NCI-H2029 (cell line): ENCODE results near the gene IP6K3.
A peak's percentile ranks its signal among the peaks of the same experiment; 100 is the strongest.

Experiments
- DNase-seq: peaks from one replicate; lab custom pipeline; 2025; lab: John Stamatoyannopoulos, UW

The IP6K3 gene

DNA sequence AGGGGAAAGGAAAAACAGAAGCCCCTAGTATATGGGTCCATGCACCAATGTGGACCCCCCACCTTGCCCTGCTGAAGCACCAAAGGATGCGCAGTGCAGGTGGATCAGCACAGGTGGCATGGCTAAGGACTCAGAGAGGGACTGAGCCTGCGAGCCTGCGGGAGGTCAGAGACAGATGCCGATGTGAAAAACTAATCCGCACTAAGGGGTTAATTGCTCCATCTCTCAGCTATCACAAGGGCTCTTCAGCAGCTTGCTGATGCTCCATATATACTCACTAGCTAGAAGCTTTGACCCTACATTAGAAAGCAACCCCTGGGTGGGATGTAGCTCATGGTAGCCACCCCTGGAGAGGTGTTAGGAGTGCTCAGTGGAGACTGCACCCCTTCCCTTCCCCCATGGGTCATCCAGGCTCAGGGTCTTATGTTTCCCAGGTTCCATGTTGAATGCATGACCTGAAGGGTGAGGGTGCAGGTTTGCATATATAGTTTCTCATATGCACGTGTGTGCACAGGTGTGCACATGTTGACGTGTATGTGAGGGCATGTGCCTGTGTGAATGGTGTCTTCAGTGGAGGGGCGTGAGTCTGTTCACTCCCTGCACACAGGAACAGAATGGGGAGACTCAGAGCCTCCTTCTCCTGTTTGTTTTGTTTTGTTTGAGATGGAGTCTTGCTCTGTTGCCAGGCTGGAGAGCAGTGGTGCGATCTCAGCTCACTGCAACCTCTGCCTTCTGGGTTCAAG, 13.4 kb upstream of the IP6K3 start:
- peak; percentile 53 for DNase-seq

DNA sequence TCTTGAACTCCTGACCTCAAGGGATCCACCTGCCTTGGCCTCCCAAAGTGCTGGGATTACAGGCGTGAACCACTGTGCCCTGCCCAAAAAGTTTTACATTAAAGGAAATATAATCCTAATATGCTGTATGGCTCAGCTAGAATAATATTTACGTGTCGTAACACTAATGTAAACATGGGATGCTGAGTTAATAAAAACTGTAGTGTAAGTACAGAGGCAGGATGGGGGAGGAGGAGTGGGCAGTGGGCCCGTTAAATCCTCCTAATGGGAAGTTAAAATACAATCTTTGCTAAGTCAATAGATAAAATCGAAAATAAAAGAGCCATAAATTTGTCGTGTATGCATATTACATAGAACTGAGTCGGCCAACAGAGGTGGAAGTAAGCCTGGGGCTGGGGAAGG, 12.1 kb upstream of the IP6K3 start:
- no peak for DNase-seq

DNA sequence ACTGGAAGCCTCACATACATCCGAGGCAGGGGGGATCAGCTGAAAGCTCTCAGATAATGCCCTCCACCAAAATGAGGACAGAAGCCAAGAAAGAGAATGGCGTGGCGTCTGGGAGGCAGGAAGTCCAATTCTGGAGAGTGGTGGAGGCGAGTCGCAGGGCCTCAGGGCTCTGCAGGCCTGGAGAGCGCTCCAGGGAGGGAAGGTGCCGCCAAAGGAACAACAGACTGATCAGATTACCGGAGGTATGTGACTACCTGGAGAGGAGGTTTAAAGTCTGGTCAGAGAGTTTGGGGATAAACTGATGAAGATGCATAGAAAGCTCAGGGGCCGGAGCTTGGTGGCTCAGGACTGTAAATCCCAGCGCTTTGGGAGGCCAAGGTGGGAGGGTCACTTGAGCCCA, 11.2 kb upstream of the IP6K3 start:
- no peak for DNase-seq

- no peak for DNase-seq
Measured at GRCh38 chr6:33757113-33757512, 10.4 kb upstream of the IP6K3 start.

- no peak for DNase-seq
Measured at GRCh38 chr6:33756211-33756954, 9.7 kb upstream of the IP6K3 start.

DNA sequence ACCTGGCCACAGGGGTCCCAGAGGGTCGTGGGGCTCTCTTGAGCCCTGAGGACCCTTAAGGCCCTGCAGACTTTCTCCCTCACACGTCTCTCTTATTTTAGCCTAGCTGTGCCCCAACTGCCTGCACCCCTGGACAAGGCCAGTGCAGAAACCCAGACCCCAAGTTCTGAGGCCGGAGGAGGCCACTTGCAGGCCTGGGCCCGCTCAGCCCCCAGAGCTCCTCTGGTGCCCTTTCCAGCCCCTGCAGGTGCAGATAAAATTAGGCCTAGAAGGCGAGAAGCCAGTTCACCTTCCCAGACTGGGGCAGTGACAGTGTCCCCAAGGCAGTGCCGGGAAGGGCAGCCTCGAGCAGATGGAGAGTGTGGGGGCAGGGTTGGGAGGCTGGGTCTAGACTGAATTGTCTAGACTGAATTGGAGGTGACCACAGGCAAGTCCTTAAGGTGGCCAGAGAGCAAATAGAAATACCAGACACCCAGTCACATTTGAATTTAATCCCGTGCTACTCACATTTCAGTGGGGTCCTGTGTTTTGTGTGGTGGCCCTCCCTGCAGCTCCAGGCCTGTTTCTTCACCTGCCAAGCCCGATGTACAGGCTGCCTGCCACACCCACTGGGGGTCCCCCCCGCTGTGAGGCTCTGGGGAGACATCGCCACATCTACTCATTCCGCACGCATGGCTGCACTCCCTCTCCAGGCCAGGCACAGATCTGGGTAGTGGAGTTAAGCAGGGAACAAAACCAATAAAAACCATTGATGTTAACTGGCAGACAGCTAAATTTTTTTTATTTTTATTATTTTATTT, 8.6 kb upstream of the IP6K3 start:
- DNase-seq = peak; percentile 34

- DNase-seq = no peak
Measured at GRCh38 chr6:33754222-33754621, 7.5 kb upstream of the IP6K3 start.

GRCh38 chr6:33752646-33753015, 5.9 kb upstream of the IP6K3 start:
- DNase-seq = no peak

DNA sequence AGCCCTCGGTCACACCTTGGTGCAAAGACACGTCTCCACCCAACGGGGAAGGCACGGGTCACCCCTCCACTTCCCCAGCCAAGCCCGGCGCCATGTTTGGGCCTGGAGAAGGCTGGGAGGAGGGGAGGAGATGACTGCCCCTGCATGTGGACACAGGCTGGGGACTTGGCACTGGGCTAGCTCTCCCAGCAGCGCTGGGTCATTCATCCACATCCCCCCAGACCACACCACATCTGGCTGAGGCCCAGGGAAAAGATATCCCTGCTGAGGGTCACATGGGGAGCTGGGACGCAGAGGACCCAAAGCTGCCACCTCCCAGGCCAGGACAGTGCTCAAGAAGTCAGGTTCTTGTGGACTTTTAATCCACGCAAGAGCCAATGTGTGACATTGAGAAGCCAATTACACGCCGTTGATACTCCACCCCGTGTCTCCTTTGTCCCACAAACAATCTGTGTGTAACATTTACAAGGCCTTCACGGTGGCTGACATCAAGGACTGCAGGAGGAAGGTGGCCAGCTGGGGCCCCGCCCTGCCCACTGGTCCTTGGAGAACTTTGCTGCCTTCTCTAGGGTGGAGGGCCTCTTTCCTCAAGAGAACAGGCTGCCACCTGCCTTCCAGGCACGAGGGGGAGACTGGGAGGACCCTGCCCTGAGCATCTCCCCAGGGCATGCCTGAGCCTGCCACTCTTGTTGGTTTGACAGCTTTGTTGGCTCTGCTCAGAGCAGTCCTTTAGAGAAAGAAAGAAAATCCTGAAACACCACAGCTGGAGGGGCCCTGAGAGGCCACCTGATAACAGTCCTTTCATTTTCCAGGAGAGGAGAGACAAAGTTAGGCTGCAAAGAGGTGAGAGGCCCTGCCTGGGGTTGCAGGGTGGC, 5.3 kb upstream of the IP6K3 start:
- no peak for DNase-seq

DNA sequence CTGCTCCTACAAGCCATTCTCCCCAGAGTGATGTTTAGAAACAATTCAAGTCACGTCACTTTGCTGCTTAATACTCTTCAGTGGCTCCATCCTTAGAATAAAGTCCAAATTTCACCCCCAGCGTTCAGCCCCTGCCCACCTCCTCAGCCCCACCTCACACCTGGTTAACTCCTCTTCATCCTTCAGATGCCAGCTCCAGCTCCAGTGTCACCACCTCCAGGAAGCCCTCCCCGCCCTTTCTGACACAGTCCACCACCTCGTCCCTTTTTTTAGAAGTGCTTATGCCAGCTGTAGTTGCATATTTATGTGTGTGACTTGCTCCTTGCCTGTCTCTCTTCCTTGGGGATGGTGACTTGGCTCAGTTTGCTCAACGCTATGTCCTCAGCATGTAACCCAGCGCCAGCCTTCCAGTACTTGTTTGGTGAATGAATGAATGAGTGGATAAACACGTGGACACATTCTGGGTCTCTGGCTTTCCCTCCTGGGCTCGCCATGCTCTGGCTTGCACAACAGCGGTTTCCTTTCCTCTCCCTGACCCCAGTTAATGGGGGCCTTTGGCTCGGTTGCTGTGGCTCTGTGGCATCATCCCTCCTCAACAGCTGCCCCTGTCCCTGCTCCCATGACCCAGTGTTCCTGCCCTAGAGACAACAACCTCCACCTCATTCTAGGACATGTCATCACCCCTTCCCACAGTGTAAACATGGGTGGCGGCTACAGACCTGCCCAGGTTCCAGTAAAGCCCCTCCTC, 3.7 kb upstream of the IP6K3 start:
- DNase-seq = no peak

DNA sequence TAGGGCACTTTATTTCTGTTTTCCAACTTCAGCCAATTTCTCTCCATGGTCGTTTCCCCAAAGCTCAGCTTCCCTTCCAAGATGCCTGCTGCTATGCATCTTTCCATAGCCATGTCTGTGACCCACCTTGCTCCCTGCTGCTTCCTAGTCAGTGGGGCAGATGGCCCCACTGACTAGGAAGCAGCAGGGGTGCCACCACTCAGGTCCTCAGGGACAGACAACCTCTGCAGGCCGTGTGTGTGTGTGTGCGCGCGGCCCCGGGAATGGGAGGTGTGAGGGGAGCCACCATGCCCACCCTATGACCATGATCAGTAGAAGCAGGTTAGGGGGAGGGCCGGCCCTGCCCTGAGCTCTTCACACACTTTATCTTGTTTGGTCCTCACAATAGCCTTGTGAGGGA, 2.7 kb upstream of the IP6K3 start:
- no peak for DNase-seq

- DNase-seq = no peak
Measured at GRCh38 chr6:33748841-33749240, 2.1 kb upstream of the IP6K3 start.

DNA sequence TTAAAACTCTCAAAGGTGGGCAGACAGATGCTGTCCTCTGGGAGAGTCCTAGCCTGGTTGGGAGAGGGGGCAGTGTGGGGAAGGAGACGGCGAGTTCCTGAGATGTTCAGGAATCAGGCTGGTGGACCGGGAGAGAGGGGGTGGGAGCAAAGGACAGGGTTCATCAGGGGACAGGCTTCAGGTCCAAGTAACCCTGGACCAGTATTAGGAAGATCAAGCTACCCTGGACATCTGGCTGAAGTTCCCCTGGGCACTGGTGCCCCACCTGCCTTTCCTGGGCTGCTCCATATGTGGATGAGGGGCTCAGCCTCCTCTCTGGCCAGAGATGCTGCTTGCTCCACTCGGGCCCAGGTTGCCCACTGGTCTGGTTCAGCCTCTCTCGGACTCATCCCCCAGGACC, 1.1 kb upstream of the IP6K3 start:
- no peak for DNase-seq

GRCh38 chr6:33746036-33746600, 587 bp downstream of the IP6K3 start:
- no peak for DNase-seq

DNA sequence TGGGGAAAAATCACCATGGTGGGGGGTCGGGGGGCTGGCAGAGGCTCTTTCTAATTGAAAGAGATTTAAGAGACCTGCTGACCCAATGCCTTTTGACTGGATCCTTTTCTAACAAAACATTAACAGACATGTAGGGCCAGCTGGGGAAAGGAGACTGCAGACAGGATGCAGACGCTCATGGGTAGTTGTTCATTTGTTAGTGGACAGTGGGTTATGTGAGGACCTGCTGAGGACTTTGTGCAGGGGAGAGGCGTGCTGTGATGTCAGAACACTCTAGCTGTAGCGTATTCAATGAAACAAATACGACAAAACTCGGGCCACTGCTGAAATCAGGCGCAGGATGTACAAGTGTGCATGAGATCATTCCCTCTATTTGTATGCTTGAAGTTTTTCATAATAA, 1.2 kb downstream of the IP6K3 start:
- DNase-seq = no peak

- DNase-seq = no peak
Measured at GRCh38 chr6:33744895-33745546, 1.7 kb downstream of the IP6K3 start.

GRCh38 chr6:33744001-33744848, 2.5 kb downstream of the IP6K3 start:
- peak; percentile 97 for DNase-seq

GRCh38 chr6:33742837-33743236, 3.9 kb downstream of the IP6K3 start:
- DNase-seq = no peak

GRCh38 chr6:33742092-33742491, 4.6 kb downstream of the IP6K3 start:
- DNase-seq = no peak
